Endothelial cell of umbilical vein (primary cell): ENCODE measurements around the gene CLIP2. TPM values are rescaled to one million over a fixed set of nuclear protein-coding genes. Genes with fewer than 3 reads are reported as not detected.

Experiments
- BruUV-seq: library from RNA; stranded (reverse); fragments of 400-500 nt; replicated peaks from 2 replicates; lab custom pipeline; 2021; lab: Mats Ljungman, UMichigan
- CTCF ChIA-PET: fragments of 300-600, 350-600 bp; sonication (Branson Sonifier 250); formaldehyde crosslinking; loops from one replicate; lab custom pipeline; 2021; ENCODE audit warnings: antibody characterized with exemption, inconsistent platforms; lab: Charles Lee
- POLR2A ChIA-PET: fragments of 300-600, 350-600 bp; sonication (Branson Sonifier 250); formaldehyde crosslinking; loops from one replicate; lab custom pipeline; 2021; ENCODE audit warnings: antibody characterized with exemption, inconsistent platforms; lab: Charles Lee
- DNase-seq: peaks from one replicate; pipeline ENCODE4 v3.0.0-alpha.2; 2011; ENCODE audit warnings: low read depth, low spot score
- FAIRE-seq: peaks from 2 replicates; lab custom pipeline; 2011; peaks lifted over from hg19 to GRCh38; lab: Jason Lieb, UNC
- H2AFZ ChIP-seq: 2 replicates; pipeline ENCODE4 v1.6.0; 2012; ENCODE audit warnings: low read depth, low read length, control low read depth, inconsistent platforms
- H3K27ac ChIP-seq: 2 replicates; pipeline ENCODE4 v1.5.1; 2011; ENCODE audit warnings: low read depth, mild to moderate bottlenecking, control low read depth, low read length, moderate library complexity; ENCODE audit not compliant: insufficient read depth
- H3K27me3 ChIP-seq, 2 experiments: 2 replicates each; pipeline versions ENCODE4 v1.6.0 to v1.6.1; 2011; ENCODE audit warnings: low read length in 2 of 2, mixed read lengths in 1 of 2; ENCODE audit not compliant: control insufficient read depth in 2 of 2, insufficient read depth in 2 of 2
- H3K36me3 ChIP-seq, 2 experiments: 2 replicates in 1 of 2; 3 replicates in 1 of 2; pipeline ENCODE4 v1.5.1; 2011; ENCODE audit warnings: low read length in 2 of 2, mild to moderate bottlenecking in 1 of 2, moderate library complexity in 1 of 2; ENCODE audit not compliant: control insufficient read depth in 2 of 2, insufficient read depth in 2 of 2; ENCODE audit errors: extremely low read depth in 1 of 2
- H3K4me1 ChIP-seq: 3 replicates; pipeline ENCODE4 v1.5.1; 2011; ENCODE audit warnings: mild to moderate bottlenecking, low read length; ENCODE audit not compliant: control insufficient read depth, insufficient read depth; ENCODE audit errors: extremely low read depth
- H3K4me2 ChIP-seq: 2 replicates; pipeline ENCODE4 v1.6.1; 2011; ENCODE audit warnings: low read length, control low read depth, mixed read lengths; ENCODE audit not compliant: insufficient read depth
- H3K4me3 ChIP-seq, 3 experiments: fragments of 200-600 bp in 1 of 3; sonication (generic), shearing (Covaris generic) in 1 of 3; replicated peaks in 1 of 3; 2 replicates each; pipeline ENCODE4 v1.5.1; 2011 to 2016; ENCODE audit warnings: control low read depth in 3 of 3, low read length in 3 of 3, mild to moderate bottlenecking in 2 of 3, inconsistent platforms in 1 of 3, low read depth in 1 of 3, moderate library complexity in 1 of 3; ENCODE audit not compliant: insufficient read depth in 1 of 3
- H3K79me2 ChIP-seq: 2 replicates; pipeline ENCODE4 v1.6.0; 2012; ENCODE audit warnings: low read length, inconsistent platforms; ENCODE audit not compliant: control insufficient read depth, insufficient read depth
- H3K9ac ChIP-seq: replicated peaks from 2 replicates; pipeline ENCODE3; 2011; ENCODE audit warnings: low read length, control low read depth; ENCODE audit not compliant: insufficient read depth; ENCODE audit errors: extremely low read depth
- H3K9me1 ChIP-seq: replicated peaks from 3 replicates; pipeline ENCODE4 v1.6.0; 2011; ENCODE audit warnings: mild to moderate bottlenecking, low read length; ENCODE audit not compliant: control insufficient read depth, insufficient read depth; ENCODE audit errors: extremely low read depth
- H3K9me3 ChIP-seq: replicated peaks from 2 replicates; pipeline ENCODE4 v1.5.1; 2012; ENCODE audit warnings: low read length, inconsistent platforms; ENCODE audit not compliant: control insufficient read depth, insufficient read depth
- H4K20me1 ChIP-seq: replicated peaks from 2 replicates; pipeline ENCODE3; 2011; ENCODE audit warnings: mild to moderate bottlenecking, low read length; ENCODE audit not compliant: control insufficient read depth, insufficient read depth; ENCODE audit errors: extremely low read depth
- CTCF ChIP-seq, 2 donors: IDR thresholded peaks; 1 replicate in 1 of 2; 2 replicates in 1 of 2; pipeline ENCODE4 v1.5.1; 2011; ENCODE audit warnings: low read length in 2 of 2, mild to moderate bottlenecking in 2 of 2, moderate library complexity in 2 of 2, control low read depth in 1 of 2, inconsistent platforms in 1 of 2, low read depth in 1 of 2; ENCODE audit not compliant: insufficient read depth in 1 of 2; ENCODE audit errors: extremely low read depth in 1 of 2
- EZH2 ChIP-seq: IDR thresholded peaks from 2 replicates; pipeline ENCODE4 v1.6.1; 2012; ENCODE audit warnings: borderline replicate concordance, low read depth, mild to moderate bottlenecking, moderate library complexity, low read length, inconsistent platforms; ENCODE audit not compliant: severe bottlenecking
- FOS ChIP-seq: IDR thresholded peaks from 2 replicates; pipeline ENCODE4 v1.6.1; 2011; ENCODE audit warnings: mild to moderate bottlenecking, low read length, moderate library complexity, borderline replicate concordance; ENCODE audit not compliant: insufficient read depth
- GATA2 ChIP-seq: IDR thresholded peaks from 2 replicates; pipeline ENCODE4 v1.7.0; 2011; ENCODE audit warnings: low read depth, mild to moderate bottlenecking, moderate library complexity, mixed read lengths, low read length; ENCODE audit not compliant: insufficient read length, insufficient read depth
- JUN ChIP-seq: IDR thresholded peaks from 2 replicates; pipeline ENCODE4 v1.6.1; 2011; ENCODE audit warnings: borderline replicate concordance, low read depth; ENCODE audit not compliant: insufficient read length, insufficient read depth
- MAX ChIP-seq: IDR thresholded peaks from 2 replicates; pipeline ENCODE4 v1.6.1; 2011; ENCODE audit not compliant: insufficient read depth, insufficient read length
- MYC ChIP-seq: IDR thresholded peaks from one replicate; pipeline ENCODE4 v1.6.1; 2011; ENCODE audit warnings: mild to moderate bottlenecking, low read depth, low read length
- POLR2A ChIP-seq: IDR thresholded peaks from 2 replicates; pipeline ENCODE4 v1.6.1; 2012; ENCODE audit warnings: low read depth, mild to moderate bottlenecking, control low read depth, low read length
- POLR2AphosphoS5 ChIP-seq: IDR thresholded peaks from 2 replicates; pipeline ENCODE4 v1.6.1; 2012; ENCODE audit warnings: low read depth, mild to moderate bottlenecking, control low read depth, low read length, moderate library complexity; ENCODE audit not compliant: insufficient read depth
- dilution Hi-C: fragments of 300-500 bp; cut with MboI; formaldehyde crosslinking; loops from one replicate; pipeline ENCODE4 v1.15.0; 2019; ENCODE audit warnings: low sequenced_read_pairs; ENCODE audit not compliant: extremely low pct_ligation_motif_present
- intact Hi-C: fragments of 100-400 bp; cut with micrococcal nuclease; formaldehyde crosslinking; loops from one replicate; pipeline ENCODE4 v1.10.0; 2022
- polyA plus RNA-seq, 4 experiments: library from polyadenylated mRNA; depleted of rRNA in 3 of 4; stranded (reverse) in 3 of 4; unstranded in 1 of 4; fragments of >200 nt; gene quantifications; 2 replicates each; pipeline versions ENCODE4 v1.2.1 to v1.2.3, GENCODE V29; 2011 to 2012; ENCODE audit warnings: missing spikeins in 1 of 4
- total RNA-seq: library from RNA; stranded (reverse); gene quantifications from 2 replicates; pipeline ENCODE4 v1.2.3, GENCODE V29; 2021

Gene CLIP2
- total and polyA plus RNA-seq, 2 donors (not counting 3 experiments of a cell fraction or from before 2014, with no cell fraction given): 8.3 to 37.1 TPM

- BruUV-seq: no TSS peak
- peaks cover 16% of the 10 kb centered on the region for H3K4me1 ChIP-seq
- no peak for TF ChIP-seq MYC
- TF ChIP-seq CTCF (IDR thresholded peaks at IDR 0.05; ENCODE audit: extremely low read depth in 1 of 2, insufficient read depth in 1 of 2, low read depth in 1 of 2, low read length in 2 of 2): no peak
- TF ChIP-seq EZH2: no peak
- TF ChIP-seq POLR2A: no peak
- TF ChIP-seq FOS: no peak
- no peak for TF ChIP-seq POLR2AphosphoS5
- no peak for TF ChIP-seq JUN
- no peak for TF ChIP-seq GATA2
- TF ChIP-seq MAX: no peak
- FAIRE-seq: no peak
- peak overlapping the region; percentile 88 for H3K27ac ChIP-seq
- no peaks in the 10 kb centered on the region for H3K36me3 ChIP-seq
- no peaks in the 10 kb centered on the region for H3K9me3 ChIP-seq
- peak overlapping the region; percentile 34 for H2AFZ ChIP-seq
- peak overlapping the region; percentile 28 for H3K9ac ChIP-seq
- H3K9me1 ChIP-seq: no peaks in the 10 kb centered on the region
- intact Hi-C loops: loop anchor here (1.0 to 10.0 kb wide), 4 partner anchors 9 to 177 kb away; partner anchors contain the start of gene RFC2
- H3K79me2 ChIP-seq: no peaks in the 10 kb centered on the region
- H4K20me1 ChIP-seq: no peaks in the 10 kb centered on the region
- peak; percentile 40 for DNase-seq
- H3K27me3 ChIP-seq: no peaks in the 10 kb centered on the region
- dilution Hi-C loops: no loop called here
- H3K4me3 ChIP-seq: no peak overlapping the region
- ChIA-PET POLR2A (no interaction called here), CTCF (interaction anchor here (3.6 kb wide), 1 partner anchor 16 kb away, joined by 22 read pairs; the partner anchor contains the start of gene CLIP2)
- no peak overlapping the region for H3K4me2 ChIP-seq
Observed at GRCh38 chr7:74271742-74272141, 17.5 kb upstream of the CLIP2 start.
